GM12878 (cell line): ENCODE results near the gene EPB41. TPM values are rescaled to one million over a fixed set of nuclear protein-coding genes. Genes with fewer than 3 reads are reported as not detected.
A peak's percentile ranks its signal among the peaks of the same experiment; 100 is the strongest.

ENCODE experiments used
- ATAC-seq: fragments of 200-7000 bp; cut with Tn5 transposase; 3 replicates; pipeline ENCODE4 v1.9.1; 2020; ENCODE audit warnings: mild to moderate bottlenecking, moderate library complexity
- BruUV-seq: library from RNA; stranded (reverse); fragments of 400-500 nt; replicated peaks from 2 replicates; lab custom pipeline; 2021; lab: Mats Ljungman, UMichigan
- CTCF ChIA-PET: fragments of 300-600 bp; sonication (Branson Sonifier 250); formaldehyde crosslinking; extraction: SDS; loops from one replicate; lab custom pipeline; 2021; ENCODE audit warnings: inconsistent platforms; lab: Yijun Ruan, JAX
- POLR2A ChIA-PET: fragments of 350-600 bp; formaldehyde crosslinking; extraction: SDS; loops from one replicate; lab custom pipeline; 2021; ENCODE audit warnings: inconsistent platforms; lab: Charles Lee
- RAD21 ChIA-PET: fragments of 300-600 bp; sonication (Branson Sonifier 250); formaldehyde crosslinking; loops from one replicate; lab custom pipeline; 2023; ENCODE audit warnings: antibody characterized with exemption; ENCODE audit not compliant: unreplicated experiment; lab: Charles Lee
- SMC1A ChIA-PET: fragments of 300-600 bp; sonication (Branson Sonifier 250); formaldehyde crosslinking; loops from one replicate; lab custom pipeline; 2023; ENCODE audit not compliant: unreplicated experiment, uncharacterized antibody; lab: Charles Lee
- DNase-seq: peaks from one replicate; pipeline ENCODE4 v3.0.0-alpha.2; 2011; ENCODE audit warnings: low read depth, low spot score
- FAIRE-seq: peaks from 3 replicates; lab custom pipeline; 2011; peaks lifted over from hg19 to GRCh38; lab: Jason Lieb, UNC
- H2AFZ ChIP-seq: 2 replicates; pipeline ENCODE4 v1.6.0; 2011; ENCODE audit warnings: low read depth, low read length, control low read depth; ENCODE audit not compliant: control insufficient read depth
- H3K27ac ChIP-seq: 2 replicates; pipeline ENCODE4 v1.5.1; 2011; ENCODE audit warnings: control low read depth; ENCODE audit not compliant: control insufficient read depth, insufficient read depth
- H3K27me3 ChIP-seq, 2 experiments: replicated peaks in 1 of 2; 2 replicates each; pipeline versions ENCODE4 v1.6.0 to v1.6.1; 2011; ENCODE audit warnings: low read length in 1 of 2; ENCODE audit not compliant: control insufficient read depth in 2 of 2, insufficient read depth in 2 of 2
- H3K36me3 ChIP-seq, 2 experiments: 2 replicates each; pipeline ENCODE4 v1.5.1; 2011; ENCODE audit warnings: low read length in 1 of 2; ENCODE audit not compliant: control insufficient read depth in 2 of 2, insufficient read depth in 2 of 2
- H3K4me1 ChIP-seq: 2 replicates; pipeline ENCODE4 v1.6.1; 2011; ENCODE audit warnings: mild to moderate bottlenecking, low read length, moderate library complexity, mixed read lengths; ENCODE audit not compliant: control insufficient read depth, insufficient read depth
- H3K4me2 ChIP-seq: 2 replicates; pipeline ENCODE4 v1.6.0; 2011; ENCODE audit warnings: control low read depth; ENCODE audit not compliant: control insufficient read depth, insufficient read depth
- H3K4me3 ChIP-seq: fragments of 200-600 bp; sonication (generic); 2 replicates; pipeline ENCODE4 v1.5.1; 2016
- H3K79me2 ChIP-seq: 2 replicates; pipeline ENCODE4 v1.6.0; 2011; ENCODE audit warnings: low read length; ENCODE audit not compliant: control insufficient read depth, insufficient read depth
- H3K9ac ChIP-seq: 2 replicates; pipeline ENCODE4 v1.8.0; 2011; ENCODE audit warnings: low read length, control low read depth, mixed read lengths; ENCODE audit not compliant: control insufficient read depth, insufficient read depth
- H3K9me3 ChIP-seq: replicated peaks from 3 replicates; pipeline ENCODE4 v1.5.1; 2011; ENCODE audit warnings: mild to moderate bottlenecking, low read length; ENCODE audit not compliant: control insufficient read depth, insufficient read depth
- H4K20me1 ChIP-seq: 2 replicates; pipeline ENCODE4 v1.6.0; 2011; ENCODE audit not compliant: control insufficient read depth, insufficient read depth
- CHD2 ChIP-seq: IDR thresholded peaks from 2 replicates; pipeline ENCODE4 v1.6.1; 2011; ENCODE audit warnings: low read depth, low read length, improper control_type of control experiment, borderline replicate concordance
- EED ChIP-seq: sonication (generic); IDR thresholded peaks from 2 replicates; pipeline ENCODE4 v1.6.1; 2016; ENCODE audit warnings: antibody characterized with exemption, low read depth
- JUNB ChIP-seq: IDR thresholded peaks from 2 replicates; pipeline ENCODE4 v1.6.1; 2016; ENCODE audit warnings: antibody characterized with exemption, mild to moderate bottlenecking
- KDM1A ChIP-seq: fragments of 200-600 bp; sonication (generic); IDR thresholded peaks from 2 replicates; pipeline ENCODE4 v1.6.1; 2016; ENCODE audit warnings: borderline replicate concordance
- MTA2 ChIP-seq: fragments of 450-650 bp; IDR thresholded peaks from 2 replicates; pipeline ENCODE4 v1.6.1; 2016; ENCODE audit warnings: low read depth, mild to moderate bottlenecking, moderate library complexity
- RAD51 ChIP-seq: fragments of 450-650 bp; IDR thresholded peaks from 2 replicates; pipeline ENCODE4 v1.6.1; 2016; ENCODE audit warnings: moderate library complexity, mild to moderate bottlenecking, inconsistent platforms
- RFX5 ChIP-seq: IDR thresholded peaks from 2 replicates; pipeline ENCODE4 v1.6.1; 2011; ENCODE audit warnings: low read depth, low read length, improper control_type of control experiment
- SMAD5 ChIP-seq: IDR thresholded peaks from 2 replicates; pipeline ENCODE4 v1.6.1; 2016; ENCODE audit warnings: antibody characterized with exemption, low read depth
- SP1 ChIP-seq: IDR thresholded peaks from one replicate; pipeline ENCODE4 v1.6.1; 2011; ENCODE audit warnings: low read depth, low read length
- SUZ12 ChIP-seq: fragments of 200-600 bp; sonication (generic); IDR thresholded peaks from one replicate; pipeline ENCODE4 v1.6.1; 2018; ENCODE audit warnings: antibody characterized with exemption, mild to moderate bottlenecking; ENCODE audit not compliant: unreplicated experiment
- TBL1XR1 ChIP-seq: IDR thresholded peaks from 2 replicates; pipeline ENCODE4 v1.6.1; 2012; ENCODE audit warnings: low read depth, low read length, improper control_type of control experiment
- TCF3 ChIP-seq: IDR thresholded peaks from 2 replicates; pipeline ENCODE4 v1.6.1; 2012; ENCODE audit warnings: low read depth, mild to moderate bottlenecking, low read length, borderline replicate concordance; ENCODE audit not compliant: insufficient read depth
- TCF7 ChIP-seq: IDR thresholded peaks from 2 replicates; pipeline ENCODE4 v1.6.1; 2014; ENCODE audit warnings: antibody characterized with exemption, borderline replicate concordance
- ZBTB11 ChIP-seq: fragments of 450-650 bp; formaldehyde crosslinking; IDR thresholded peaks from 2 replicates; pipeline ENCODE4 v1.5.0; 2022; ENCODE audit warnings: mild to moderate bottlenecking, missing genetic modification characterization
- ZNF207 ChIP-seq: fragments of 450-650 bp; IDR thresholded peaks from 2 replicates; pipeline ENCODE4 v1.6.1; 2014; ENCODE audit warnings: antibody characterized with exemption, mild to moderate bottlenecking, borderline replicate concordance
- ZNF384 ChIP-seq: IDR thresholded peaks from 2 replicates; pipeline ENCODE4 v1.6.1; 2012; ENCODE audit warnings: low read depth, mild to moderate bottlenecking, low read length, improper control_type of control experiment, borderline replicate concordance
- ZNF687 ChIP-seq: fragments of 450-650 bp; IDR thresholded peaks from 2 replicates; pipeline ENCODE4 v1.6.1; 2017; ENCODE audit warnings: mild to moderate bottlenecking, moderate library complexity
- WGBS: methylation state at CpG from one replicate; pipeline ENCODE4 v1.1.6; 2016; ENCODE audit warnings: low lambda C conversion rate; ENCODE audit not compliant: insufficient replicate concordance, insufficient coverage; ENCODE audit errors: missing lambda C conversion rate; 5-methylcytosine and 5-hydroxymethylcytosine counted together
- in situ Hi-C: fragments of 300-500 bp; cut with MboI; formaldehyde crosslinking; loops from 9 replicates; pipeline ENCODE4 v1.14.3; 2018; ENCODE audit warnings: mixed read lengths
- intact Hi-C: fragments of 100-400 bp; cut with micrococcal nuclease; formaldehyde crosslinking; loops from one replicate; pipeline ENCODE4 v1.14.2; 2022; ENCODE audit not compliant: unreplicated experiment
- polyA plus RNA-seq, 11 experiments: library from polyadenylated mRNA; depleted of rRNA in 4 of 11; unstranded in 6 of 11; stranded (reverse) in 5 of 11; fragments of >200 nt; fragmentation: Nextera tagmentation in 4 of 11; fragmentation: Illumina TruSeq in 1 of 11; extraction: Ambion mirVana in 4 of 11; extraction: Trizol in 1 of 11; gene quantifications; 1 replicate in 1 of 11; 2 replicates in 10 of 11; pipeline versions ENCODE4 v1.2.1 to v1.2.3, GENCODE V29; 2011 to 2016; ENCODE audit warnings: inconsistent platforms in 2 of 11, missing spikeins in 2 of 11, low read depth in 1 of 11
- total RNA-seq, 4 experiments: library from RNA; depleted of rRNA in 3 of 4; stranded (reverse); fragments of >200 nt in 3 of 4; fragmentation: Illumina TruSeq in 1 of 4; extraction: Trizol in 1 of 4; gene quantifications; 2 replicates each; pipeline versions ENCODE4 v1.2.1 to v1.2.3, GENCODE V29; 2013 to 2021

Gene EPB41
- total and polyA plus RNA-seq, 10 of the 15 experiments (the other 5 are each of a cell fraction or from before 2014, with no cell fraction given), result 1.1 to 77.6 (median 58.8) TPM

GRCh38 chr1:28926629-28927265 lies 12.4 kb downstream of the EPB41 start:
- no peaks in the 10 kb centered on the region for H3K36me3 ChIP-seq
- ChIA-PET SMC1A (interaction anchor here (0.7 to 2.4 kb wide), 18 partner anchors 9 to 275 kb away, joined by 3 to 16 read pairs (median 5); partner anchors contain the start of gene EPB41), POLR2A (interaction anchor here (0.5 to 2.4 kb wide), 4 partner anchors 11 to 42 kb away, joined by 5 to 11 read pairs (median 8); partner anchors contain the start of gene EPB41), CTCF (interaction anchor here (0.6 to 2.4 kb wide), 10 partner anchors 9 to 304 kb away, joined by 3 to 8 read pairs (median 3); partner anchors contain the start of genes EPB41, MECR and YTHDF2), RAD21 (interaction anchor here (0.7 to 2.8 kb wide), 12 partner anchors 11 to 243 kb away, joined by 3 to 36 read pairs (median 4); partner anchors contain the start of gene EPB41)
- no peaks in the 10 kb centered on the region for H3K9me3 ChIP-seq
- peak overlapping the region; percentile 72 for H3K27ac ChIP-seq
- peak overlapping the region; percentile 67 for H2AFZ ChIP-seq
- intact Hi-C loops, result no loop called here
- peak; percentile 91 for DNase-seq
- FAIRE-seq, result peak; percentile 88
- H4K20me1 ChIP-seq, result no peaks in the 10 kb centered on the region
- H3K9ac ChIP-seq, result no peak overlapping the region; the same call in 1 of the 2 replicates
- ATAC-seq, result peak; percentile 96
- in situ Hi-C loops, result no loop called here
- no peaks in the 10 kb centered on the region for H3K27me3 ChIP-seq
- BruUV-seq, result no TSS peak
- H3K79me2 ChIP-seq, result no peaks in the 10 kb centered on the region; the same call in 1 of the 2 replicates
- WGBS, result 0% methylated on average over 2 of the region's 2 CpGs
- H3K4me2 ChIP-seq, result peak overlapping the region; percentile 71
- H3K4me3 ChIP-seq, result peak overlapping the region; percentile 33
- peaks cover 24% of the 10 kb centered on the region for H3K4me1 ChIP-seq
- TF ChIP-seq TBL1XR1 (no peak), ZNF207 (peak; percentile 15; the same call in 1 of the 2 replicates), TCF3 (no peak), EED (no peak), ZNF687 (no peak), KDM1A (no peak), TCF7 (peak; percentile 73), JUNB (peak; percentile 18; the same call in 1 of the 2 replicates), ZNF384 (no peak), MTA2 (no peak), SMAD5 (no peak), RAD51 (peak; percentile 90), RFX5 (no peak), SP1 (no peak), ZBTB11 (no peak), SUZ12 (no peak), CHD2 (no peak)
